GM21423 (cell line): ENCODE data around the gene THBS2.
"Not testable (repeated sequence)": the region's sequence is repeated elsewhere in the genome, so short reads cannot be mapped to it uniquely, and the experiment has no call there.

Source experiments
- ATAC-seq: cut with Tn5 transposase; IDR thresholded peaks from one replicate; pipeline ENCODE4 v1.9.1; 2021; ENCODE audit warnings: mild to moderate bottlenecking, moderate library complexity; ENCODE audit not compliant: unreplicated experiment

Gene THBS2

GRCh38 chr6:169253337-169254238 lies at the start of gene THBS2:
Gene THBS2, minus strand, starts transcription at chr6:169253846. Its CDS starts 3,062 bp downstream, at chr6:169250784.
- ATAC-seq: no peak

GRCh38 chr6:169302716-169303115 lies 49.1 kb upstream of the THBS2 start:
- ATAC-seq: no peak

- ATAC-seq: no peak
Observed at GRCh38 chr6:169302255-169302654, 48.6 kb upstream of the THBS2 start.

DNA sequence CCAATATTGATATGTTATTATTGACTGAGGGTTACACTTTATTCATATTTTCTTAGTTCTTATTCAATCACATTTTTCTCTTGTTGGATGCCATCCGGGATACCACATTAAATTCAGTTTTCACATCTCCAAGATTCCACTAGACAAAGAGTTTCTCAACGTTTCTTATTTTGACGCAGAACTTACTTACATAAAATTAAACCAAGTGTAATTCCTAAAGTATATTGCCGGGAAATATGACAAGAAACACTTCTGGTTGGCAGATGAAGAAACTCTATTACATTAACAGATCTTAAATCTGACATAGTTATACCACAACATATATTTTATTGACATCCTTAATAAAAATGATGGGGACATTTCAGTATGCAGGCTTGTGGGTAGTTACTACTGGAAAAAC lies 47.3 kb upstream of the THBS2 start:
- no peak for ATAC-seq

GRCh38 chr6:169298626-169299025 lies 45.0 kb upstream of the THBS2 start:
- ATAC-seq: not testable (repeated sequence)

DNA sequence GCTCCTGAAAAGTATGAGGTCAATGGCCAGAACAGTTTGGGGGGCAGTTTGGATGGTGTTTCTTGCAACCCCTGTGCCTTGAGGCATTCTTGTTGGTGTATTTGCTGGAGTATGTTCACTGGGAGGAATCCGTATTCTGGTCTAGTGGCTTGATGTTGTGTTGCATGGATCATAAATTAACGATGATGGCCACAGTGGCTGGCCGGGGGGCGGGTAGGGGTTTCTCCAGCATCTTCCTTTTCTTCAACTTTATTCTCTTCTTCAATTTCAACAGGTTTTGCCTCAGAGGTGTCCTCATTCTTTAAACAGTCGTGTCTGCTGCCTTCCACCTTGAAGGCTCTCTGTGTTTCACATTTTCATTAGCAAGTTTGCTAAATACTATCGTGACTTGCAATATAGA lies 43.0 kb upstream of the THBS2 start:
- ATAC-seq: no peak

DNA sequence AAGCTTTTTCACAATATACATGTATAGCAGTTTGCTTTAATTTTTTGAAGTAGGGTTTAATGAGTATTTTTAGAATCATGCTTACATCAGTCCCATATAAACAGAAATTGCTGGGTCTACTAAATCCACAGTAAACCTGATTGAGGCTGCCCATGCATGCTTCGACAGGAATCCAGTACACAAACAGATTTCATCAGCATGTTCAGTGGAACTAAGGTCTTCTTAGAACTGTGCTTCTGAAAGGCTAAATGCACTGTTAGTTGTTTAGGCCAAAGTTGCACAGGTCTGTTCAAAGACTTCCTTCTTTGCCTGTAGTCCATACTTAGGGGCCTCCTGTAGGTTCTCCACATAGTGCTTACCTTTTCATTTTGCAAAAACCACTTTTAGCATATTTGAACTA lies 42.5 kb upstream of the THBS2 start:
- ATAC-seq: no peak

GRCh38 chr6:169293196-169293595 lies 39.5 kb upstream of the THBS2 start:
- ATAC-seq: no peak

DNA sequence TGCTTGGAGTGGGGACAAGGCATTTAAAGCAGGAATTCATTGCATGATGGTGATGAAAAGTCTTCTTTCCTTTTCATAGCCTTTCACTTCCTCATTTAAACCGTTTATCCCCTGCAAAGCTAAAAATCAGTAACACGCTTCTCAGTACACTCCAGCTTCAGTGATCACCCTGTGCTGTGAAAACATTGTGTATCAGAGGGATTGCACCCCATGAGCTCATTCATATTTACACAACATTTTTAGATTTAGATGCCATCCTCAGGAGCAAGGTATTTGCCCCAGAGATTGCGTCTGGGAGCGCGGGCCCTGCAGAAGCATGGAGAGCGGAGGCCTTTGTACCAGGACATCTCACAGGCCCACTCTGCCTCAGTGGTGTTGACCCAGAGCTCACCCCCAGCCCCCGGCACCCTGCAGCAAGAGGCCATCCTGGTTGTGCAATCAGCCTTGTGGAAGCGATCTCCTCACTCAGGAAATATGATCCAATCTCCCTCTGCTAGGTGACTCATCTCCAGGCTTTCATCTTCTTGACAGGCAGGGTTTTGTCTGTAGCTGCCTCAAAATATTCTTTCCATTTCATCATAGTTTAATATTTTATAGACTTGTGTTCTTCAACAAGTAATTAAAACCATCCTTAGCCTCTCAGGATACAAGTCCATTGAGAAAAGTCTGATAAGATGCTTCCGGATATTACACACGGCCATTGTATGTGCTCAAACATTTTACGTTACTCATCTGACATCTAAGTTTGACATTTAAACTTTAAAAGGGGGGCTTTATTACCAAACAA lies 38.9 kb upstream of the THBS2 start:
- no peak for ATAC-seq

GRCh38 chr6:169291646-169292337 lies 38.1 kb upstream of the THBS2 start:
- ATAC-seq: no peak

GRCh38 chr6:169291148-169291547 lies 37.5 kb upstream of the THBS2 start:
- no peak for ATAC-seq

- no peak for ATAC-seq
Observed at GRCh38 chr6:169289619-169290339, 36.1 kb upstream of the THBS2 start.

DNA sequence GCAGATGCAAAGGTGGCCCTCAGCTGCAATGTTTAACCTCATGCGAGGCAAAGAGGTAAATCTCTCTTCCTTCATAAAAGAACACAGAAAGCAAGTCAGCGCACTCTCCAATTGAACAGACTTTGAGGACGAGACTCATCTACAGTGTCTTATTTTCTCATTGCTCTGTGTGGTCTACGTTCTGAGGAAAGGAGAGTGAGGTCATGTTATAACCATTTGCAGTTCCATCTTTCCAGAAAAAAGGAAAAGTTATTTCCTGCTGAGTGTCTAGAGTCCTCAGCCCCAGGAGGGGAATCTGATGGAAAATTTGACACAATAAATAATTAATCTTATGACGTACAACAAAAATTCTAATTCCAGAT lies 35.6 kb upstream of the THBS2 start:
- no peak for ATAC-seq

DNA sequence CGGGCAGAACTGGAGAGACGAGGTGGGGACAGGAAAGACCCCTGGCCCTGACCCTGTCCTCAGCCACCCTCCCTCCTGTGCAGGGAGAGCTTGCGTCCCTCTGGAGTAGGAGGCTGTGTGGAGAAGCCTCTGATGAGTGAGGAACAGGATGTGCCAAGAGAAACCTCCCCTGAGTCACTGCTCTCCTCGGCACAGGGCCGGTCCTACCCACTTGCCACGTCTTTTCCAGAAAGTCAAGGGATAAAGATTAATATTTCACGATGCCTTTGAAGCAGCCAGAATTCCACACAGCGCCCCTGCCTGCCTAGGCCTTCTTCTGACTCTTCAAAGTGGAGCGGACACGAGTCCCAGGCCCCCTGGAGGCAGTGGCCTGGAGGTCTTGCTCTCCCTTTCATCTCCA lies 34.9 kb upstream of the THBS2 start:
- no peak for ATAC-seq

- ATAC-seq: no peak
Observed at GRCh38 chr6:169287675-169288074, 34.0 kb upstream of the THBS2 start.

- ATAC-seq: no peak
Observed at GRCh38 chr6:169286961-169287360, 33.3 kb upstream of the THBS2 start.

DNA sequence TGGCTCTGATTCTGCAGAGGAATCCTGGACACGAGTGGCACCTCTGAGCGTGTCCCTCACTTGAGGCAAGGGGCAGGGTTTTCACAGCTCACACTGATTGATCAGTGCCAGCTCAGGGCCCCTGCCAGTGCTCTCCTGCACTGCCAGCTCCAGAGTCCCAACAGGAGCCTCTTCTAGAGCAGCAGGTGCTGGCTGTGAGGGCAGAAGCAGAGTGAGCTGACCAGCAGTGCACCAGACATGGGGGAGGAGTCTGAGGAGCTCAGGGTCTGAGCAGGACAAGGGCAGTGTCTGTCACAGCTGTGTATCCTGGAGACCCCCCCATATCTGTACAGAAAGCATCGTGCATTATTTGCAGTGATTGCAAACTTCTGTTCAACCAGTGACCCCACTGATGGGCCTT lies 31.5 kb upstream of the THBS2 start:
- ATAC-seq: no peak

DNA sequence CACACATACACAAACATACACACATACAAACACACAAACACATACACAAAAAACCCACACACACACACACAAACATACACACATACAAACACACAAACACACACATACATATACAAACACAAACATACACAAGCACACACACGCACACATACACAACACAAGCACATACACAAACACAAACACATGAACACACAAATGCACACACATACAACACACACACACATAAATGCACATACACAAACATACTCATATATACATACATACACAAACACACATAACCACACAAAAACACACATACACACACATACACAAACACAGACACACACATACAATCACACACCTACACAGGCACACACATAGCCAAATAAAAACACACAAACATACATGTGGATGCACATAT lies 30.3 kb upstream of the THBS2 start:
- ATAC-seq: no peak

- ATAC-seq: no peak
Observed at GRCh38 chr6:169282043-169282442, 28.4 kb upstream of the THBS2 start.

DNA sequence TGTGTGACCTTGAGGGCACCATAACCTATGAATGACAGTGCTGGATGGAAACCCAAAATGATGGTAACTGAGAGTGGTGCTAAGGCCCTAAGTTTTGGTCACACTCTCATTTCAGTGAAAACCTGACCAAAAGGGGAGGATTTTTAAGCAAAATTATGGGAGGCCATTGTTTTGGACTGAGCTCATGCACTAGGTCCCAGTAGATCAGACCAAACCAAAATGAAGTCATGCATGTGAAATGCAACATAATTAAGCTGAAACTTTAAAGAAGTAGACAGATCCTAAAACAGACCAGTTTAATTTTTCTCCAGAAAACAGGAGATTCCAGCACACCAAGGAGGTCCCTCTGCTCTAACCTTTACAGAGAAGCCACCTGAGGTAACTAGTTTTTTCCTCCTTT lies 24.0 kb upstream of the THBS2 start:
- ATAC-seq: no peak

DNA sequence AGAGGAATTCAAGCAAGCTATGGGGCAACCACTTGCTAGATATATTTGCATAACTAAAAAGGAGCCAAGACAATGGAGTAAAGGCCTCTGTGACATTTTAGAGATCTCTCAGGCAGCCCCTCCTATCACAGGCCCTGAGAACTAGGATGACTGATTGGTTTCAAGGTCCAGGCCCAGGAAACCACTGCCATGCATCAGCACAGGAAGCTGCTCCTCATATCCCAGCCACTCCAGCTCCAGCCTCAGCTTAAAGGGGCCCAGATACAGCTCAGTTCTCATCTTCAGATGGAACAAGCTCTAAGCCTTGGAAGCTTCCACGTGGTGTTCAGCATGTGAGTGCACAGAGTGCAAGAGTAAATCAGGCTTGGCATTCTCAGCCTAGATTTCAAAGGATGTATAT lies 21.1 kb upstream of the THBS2 start:
- ATAC-seq: no peak
